22Rv1 (cell line): ENCODE measurements around the gene EAF1.

Experiments
- ZFX ChIP-seq: fragments of 450-650 bp; IDR thresholded peaks from 2 replicates; pipeline ENCODE4 v1.6.1; 2017; ENCODE audit warnings: antibody characterized with exemption, borderline replicate concordance
- TF ChIP-seq, protein P1 (sequence below): fragments of 450-650 bp; IDR thresholded peaks from 2 replicates; pipeline ENCODE4 v1.5.1; 2017; ENCODE audit warnings: mild to moderate bottlenecking

- TF ChIP-seq, protein P1, sequence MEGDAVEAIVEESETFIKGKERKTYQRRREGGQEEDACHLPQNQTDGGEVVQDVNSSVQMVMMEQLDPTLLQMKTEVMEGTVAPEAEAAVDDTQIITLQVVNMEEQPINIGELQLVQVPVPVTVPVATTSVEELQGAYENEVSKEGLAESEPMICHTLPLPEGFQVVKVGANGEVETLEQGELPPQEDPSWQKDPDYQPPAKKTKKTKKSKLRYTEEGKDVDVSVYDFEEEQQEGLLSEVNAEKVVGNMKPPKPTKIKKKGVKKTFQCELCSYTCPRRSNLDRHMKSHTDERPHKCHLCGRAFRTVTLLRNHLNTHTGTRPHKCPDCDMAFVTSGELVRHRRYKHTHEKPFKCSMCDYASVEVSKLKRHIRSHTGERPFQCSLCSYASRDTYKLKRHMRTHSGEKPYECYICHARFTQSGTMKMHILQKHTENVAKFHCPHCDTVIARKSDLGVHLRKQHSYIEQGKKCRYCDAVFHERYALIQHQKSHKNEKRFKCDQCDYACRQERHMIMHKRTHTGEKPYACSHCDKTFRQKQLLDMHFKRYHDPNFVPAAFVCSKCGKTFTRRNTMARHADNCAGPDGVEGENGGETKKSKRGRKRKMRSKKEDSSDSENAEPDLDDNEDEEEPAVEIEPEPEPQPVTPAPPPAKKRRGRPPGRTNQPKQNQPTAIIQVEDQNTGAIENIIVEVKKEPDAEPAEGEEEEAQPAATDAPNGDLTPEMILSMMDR: no peak
- TF ChIP-seq ZFX: no peak
Measured at GRCh38 chr3:15409774-15410173, 17.6 kb upstream of the EAF1 start.
